ENCODE measurements around the gene COX6B1.

- TF ChIP-seq CTCF (IDR thresholded peaks at IDR 0.05) = no peak
- no peak for TF ChIP-seq POLR2A (IDR thresholded peaks at IDR 0.05)
These were observed 18.8 kb upstream of the COX6B1 start for GRCh38 chr19:35629332-35629633.

Measured in suprapubic skin (tissue), 3 donors.